Fibroblast of villous mesenchyme (primary cell): ENCODE data around the gene PITX2. TPM values are rescaled to one million over a fixed set of nuclear protein-coding genes. Genes with fewer than 3 reads are reported as not detected.
A peak's percentile ranks its signal among the peaks of the same experiment; 100 is the strongest.

Source experiments
- DNase-seq: peaks from one replicate; pipeline ENCODE4 v3.0.0-alpha.2; 2010; ENCODE audit warnings: low read depth
- H3K4me3 ChIP-seq: 2 replicates; pipeline ENCODE4 v1.5.1; 2011; ENCODE audit warnings: low read depth, mild to moderate bottlenecking, low read length
- total RNA-seq: library from RNA; depleted of rRNA; stranded (reverse); fragments of >200 nt; gene quantifications from 2 replicates; pipeline ENCODE4 v1.2.3, GENCODE V29; 2012
- TF ChIP-seq, protein P1 (sequence below): IDR thresholded peaks from 2 replicates; pipeline ENCODE4 v1.5.1; 2012; ENCODE audit warnings: low read depth, mild to moderate bottlenecking, low read length; ENCODE audit not compliant: insufficient read depth

PITX2 gene
- total RNA-seq, 1 donor, result 7.8 TPM

DNA sequence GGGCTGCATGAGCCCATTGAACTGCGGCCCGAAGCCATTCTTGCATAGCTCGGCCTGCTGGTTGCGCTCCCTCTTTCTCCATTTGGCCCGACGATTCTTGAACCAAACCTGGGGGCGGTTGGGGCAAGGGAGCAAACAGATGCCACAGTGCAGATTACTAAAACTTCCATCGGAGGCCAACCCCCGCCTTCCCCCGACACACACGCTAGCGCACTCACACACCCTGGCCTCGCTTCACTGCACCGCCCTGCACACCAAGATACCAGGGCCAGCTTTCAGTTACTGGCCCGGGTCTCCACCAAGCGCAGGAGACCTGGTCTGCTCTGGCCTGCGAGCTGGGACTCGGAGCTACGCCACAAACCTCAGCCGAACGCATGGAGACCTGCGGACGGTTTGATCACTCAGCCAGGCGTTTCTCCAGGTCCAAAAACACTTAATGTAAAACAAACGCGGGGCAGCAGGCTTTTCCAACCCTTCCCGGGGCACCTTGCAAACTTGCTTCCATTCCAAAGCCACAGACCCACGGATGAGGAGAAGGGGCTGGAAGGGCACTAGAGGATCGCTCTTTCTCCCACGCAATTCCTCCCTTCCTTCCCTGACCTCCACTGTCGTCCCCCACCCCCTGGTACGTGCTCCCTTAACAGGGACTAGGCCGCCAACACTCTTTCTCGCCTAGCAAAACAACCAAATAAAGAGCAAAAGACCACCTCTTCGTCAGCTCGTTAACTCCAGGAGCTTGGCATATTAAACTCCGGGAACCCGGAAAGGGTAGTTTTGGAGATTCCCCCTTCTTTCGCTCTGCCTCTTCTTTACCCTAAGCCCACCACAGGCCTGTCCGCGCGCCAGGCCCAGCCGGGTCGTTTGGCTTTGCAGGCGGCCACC is 4.1 kb downstream of the PITX2 start:
- TF ChIP-seq, protein P1, sequence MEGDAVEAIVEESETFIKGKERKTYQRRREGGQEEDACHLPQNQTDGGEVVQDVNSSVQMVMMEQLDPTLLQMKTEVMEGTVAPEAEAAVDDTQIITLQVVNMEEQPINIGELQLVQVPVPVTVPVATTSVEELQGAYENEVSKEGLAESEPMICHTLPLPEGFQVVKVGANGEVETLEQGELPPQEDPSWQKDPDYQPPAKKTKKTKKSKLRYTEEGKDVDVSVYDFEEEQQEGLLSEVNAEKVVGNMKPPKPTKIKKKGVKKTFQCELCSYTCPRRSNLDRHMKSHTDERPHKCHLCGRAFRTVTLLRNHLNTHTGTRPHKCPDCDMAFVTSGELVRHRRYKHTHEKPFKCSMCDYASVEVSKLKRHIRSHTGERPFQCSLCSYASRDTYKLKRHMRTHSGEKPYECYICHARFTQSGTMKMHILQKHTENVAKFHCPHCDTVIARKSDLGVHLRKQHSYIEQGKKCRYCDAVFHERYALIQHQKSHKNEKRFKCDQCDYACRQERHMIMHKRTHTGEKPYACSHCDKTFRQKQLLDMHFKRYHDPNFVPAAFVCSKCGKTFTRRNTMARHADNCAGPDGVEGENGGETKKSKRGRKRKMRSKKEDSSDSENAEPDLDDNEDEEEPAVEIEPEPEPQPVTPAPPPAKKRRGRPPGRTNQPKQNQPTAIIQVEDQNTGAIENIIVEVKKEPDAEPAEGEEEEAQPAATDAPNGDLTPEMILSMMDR, result no peak
- peak; percentile 66 for DNase-seq
- peak overlapping the region; percentile 79 for H3K4me3 ChIP-seq

DNA sequence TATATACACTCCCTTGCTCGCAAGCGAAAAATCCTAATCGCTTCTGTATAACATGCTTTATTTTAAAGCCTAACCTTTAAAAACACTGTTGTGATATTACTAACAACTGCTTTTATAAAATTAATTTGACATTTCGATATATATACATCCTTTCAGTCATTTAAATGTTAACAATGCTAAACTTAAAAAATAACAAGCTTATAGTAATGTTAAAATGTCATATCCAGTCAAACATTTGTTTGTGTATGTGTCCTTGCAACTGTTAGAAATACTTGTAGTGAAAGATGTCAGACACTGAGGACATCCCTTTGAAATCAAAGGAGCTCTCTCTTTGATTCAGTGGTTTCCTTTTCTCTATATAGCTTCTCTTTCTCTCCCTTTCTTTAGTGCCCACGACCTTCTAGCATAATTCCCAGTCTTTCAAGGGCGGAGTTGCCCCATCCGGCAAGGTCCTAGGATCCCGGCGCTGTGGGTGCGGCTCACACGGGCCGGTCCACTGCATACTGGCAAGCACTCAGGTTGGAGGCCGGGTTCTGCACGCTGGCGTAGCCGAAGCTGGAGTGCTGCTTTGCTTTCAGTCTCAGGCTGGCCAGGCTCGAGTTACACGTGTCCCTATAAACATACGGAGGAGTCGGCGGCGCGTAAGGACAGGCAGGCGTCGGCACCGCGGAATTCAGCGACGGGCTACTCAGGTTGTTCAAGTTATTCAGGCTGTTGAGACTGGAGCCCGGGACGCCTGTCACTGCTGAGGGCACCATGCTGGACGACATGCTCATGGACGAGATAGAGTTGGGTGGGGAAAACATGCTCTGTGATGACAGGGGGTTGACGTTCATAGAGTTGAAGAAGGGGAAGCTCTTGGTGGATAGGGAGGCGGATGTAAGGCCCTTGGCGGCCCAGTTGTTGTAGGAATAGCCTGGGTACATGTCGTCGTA is 5.0 kb downstream of the PITX2 start:
- TF ChIP-seq, protein P1, result no peak
- H3K4me3 ChIP-seq, result peak overlapping the region; percentile 79
- DNase-seq, result peak; percentile 88

DNA sequence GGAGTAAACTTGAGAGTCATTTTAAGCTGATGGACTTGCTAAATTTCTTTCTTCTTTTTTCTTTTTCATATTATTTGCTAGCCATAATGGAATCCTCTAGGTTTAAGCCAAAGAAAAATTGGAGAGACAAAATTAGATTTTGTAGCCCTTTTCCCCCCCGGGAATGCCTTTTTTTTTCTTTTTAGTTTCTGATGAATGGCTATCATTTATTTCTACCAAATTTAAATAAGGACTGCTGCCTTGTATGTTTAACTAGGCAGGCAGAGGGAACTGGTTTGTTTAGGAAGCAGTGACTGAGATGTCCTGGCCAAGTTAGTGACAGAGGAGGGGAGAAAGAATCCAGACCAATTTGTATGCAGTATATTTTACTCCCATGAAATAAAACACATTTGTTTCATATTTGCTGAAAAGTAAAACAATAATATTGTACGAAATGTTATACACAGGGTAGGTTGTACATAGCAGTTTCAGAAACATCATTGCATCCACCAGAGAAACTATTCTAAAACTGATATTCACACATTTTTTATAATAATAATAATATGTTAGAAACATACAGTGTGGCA is 5.7 kb downstream of the PITX2 start:
- peak; percentile 36 for DNase-seq
- TF ChIP-seq, protein P1, result no peak
- H3K4me3 ChIP-seq, result peak overlapping the region; percentile 18

DNA sequence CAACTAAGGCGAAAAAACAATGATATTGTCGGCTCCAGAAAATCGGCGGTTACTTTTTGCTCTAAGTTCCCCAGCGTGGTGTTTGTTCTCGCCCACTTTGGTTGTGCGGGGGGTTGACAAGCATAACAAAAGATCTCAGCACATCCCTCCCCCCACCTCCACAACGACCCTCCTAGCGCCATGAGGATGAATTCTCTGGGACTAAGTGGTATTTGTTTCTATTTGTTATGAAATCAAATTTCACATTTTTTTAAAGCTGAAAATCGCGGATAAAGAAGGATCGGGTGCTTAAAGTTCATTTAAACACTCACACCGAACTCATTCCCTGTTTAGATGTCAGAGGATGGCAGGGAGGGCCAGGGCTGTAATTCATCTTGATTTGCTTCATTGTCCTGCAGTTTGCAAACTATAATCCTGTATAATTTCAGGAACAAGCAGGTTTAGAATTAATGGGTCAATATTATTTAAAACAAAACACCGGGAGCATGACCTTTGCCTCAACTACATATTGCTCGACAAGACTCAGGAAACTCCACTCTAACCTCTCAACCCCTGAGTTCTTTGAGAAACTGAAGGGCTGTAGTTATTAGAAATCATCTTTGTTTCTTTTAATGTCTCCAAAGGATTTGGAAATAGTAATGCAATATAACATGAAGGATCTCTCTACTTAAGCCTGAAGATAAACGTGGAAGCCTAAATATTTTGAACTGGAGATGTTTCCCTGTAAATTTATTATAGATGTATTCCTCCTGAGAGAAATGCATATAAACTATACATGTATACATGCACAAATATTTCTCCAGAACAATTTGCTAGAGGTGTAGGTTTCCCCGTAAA is 6.4 kb downstream of the PITX2 start:
- TF ChIP-seq, protein P1, result no peak
- peak overlapping the region; percentile 21 for H3K4me3 ChIP-seq
- DNase-seq, result peak; percentile 69

DNA sequence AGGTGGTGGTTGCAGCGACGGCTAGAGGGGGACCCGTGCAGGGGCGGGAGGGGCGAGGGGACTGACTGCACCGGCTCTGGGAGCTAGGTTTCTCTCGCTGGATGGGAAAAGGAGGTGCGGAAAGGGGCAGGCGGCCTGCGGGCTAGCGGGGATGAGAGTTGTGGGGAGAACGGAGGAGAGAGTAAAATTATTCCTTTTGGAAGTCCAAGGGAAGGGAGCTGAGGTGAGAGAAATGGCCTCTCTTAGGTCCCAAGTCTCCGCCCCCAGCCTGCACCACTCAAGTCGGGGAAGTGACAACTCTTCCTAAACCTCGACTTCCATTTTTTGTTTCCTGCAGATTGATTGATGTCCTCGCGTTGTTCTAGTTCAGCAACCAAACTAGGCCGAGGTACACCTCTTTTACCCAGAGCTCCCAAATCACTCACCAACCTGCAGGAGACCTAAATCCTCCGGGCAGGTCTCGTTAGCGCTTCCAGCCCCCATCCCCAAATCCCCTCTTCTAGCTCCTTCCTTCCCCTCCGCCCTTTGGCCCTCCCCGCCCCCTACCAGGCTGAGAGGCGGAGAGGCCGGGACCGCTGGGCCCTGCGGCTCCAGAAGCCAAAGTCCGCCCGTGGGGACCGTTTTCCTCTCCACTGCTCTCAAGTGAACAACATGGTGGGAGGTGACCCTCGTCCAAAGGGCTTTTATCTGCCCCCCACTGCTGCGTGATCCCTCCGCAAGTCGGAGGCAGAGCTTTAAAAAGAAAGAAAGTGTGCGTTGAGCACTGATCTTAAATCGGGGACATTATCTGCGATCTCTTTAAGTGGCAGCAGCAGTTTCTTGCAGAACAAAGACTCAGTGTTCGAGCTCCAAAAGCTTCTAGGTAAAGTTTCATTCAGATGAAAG is 7.3 kb downstream of the PITX2 start:
- peak overlapping the region; percentile 40 for H3K4me3 ChIP-seq
- TF ChIP-seq, protein P1, result no peak
- DNase-seq, result peak; percentile 57
